ENCODE measurements around the gene GRAMD1A. TPM values are rescaled to one million over a fixed set of nuclear protein-coding genes. Genes with fewer than 3 reads are reported as not detected.
"Not testable (repeated sequence)": the region's sequence is repeated elsewhere in the genome, so short reads cannot be mapped to it uniquely, and the experiment has no call there.

Gene GRAMD1A
- total and polyA plus RNA-seq, 2 of the 8 experiments (the other 6 are each of a cell fraction or from before 2014, with no cell fraction given): 113 to 154 TPM

DNA sequence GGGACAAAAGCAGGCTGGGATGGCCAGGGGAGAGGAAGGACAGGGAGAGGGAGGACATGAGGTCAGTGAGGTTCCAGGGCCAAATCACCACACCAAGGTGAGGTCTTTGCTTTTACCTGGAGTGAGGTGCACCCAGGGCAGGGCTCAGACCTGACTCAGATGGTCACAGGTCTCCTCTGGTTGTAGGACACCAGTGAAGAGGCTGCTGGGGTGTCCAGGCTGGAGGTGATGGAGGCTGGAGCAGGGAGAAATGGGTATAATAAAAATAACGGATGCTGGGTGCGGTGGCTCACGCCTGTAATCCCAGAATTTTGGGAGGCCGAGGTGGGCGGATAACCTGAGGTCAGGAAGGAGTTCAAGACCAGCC lies 6.9 kb downstream of the GRAMD1A start (continued):
- TF ChIP-seq POU5F1 (IDR thresholded peaks at IDR 0.05; ENCODE audit: low read depth, low read length): no peak

DNA sequence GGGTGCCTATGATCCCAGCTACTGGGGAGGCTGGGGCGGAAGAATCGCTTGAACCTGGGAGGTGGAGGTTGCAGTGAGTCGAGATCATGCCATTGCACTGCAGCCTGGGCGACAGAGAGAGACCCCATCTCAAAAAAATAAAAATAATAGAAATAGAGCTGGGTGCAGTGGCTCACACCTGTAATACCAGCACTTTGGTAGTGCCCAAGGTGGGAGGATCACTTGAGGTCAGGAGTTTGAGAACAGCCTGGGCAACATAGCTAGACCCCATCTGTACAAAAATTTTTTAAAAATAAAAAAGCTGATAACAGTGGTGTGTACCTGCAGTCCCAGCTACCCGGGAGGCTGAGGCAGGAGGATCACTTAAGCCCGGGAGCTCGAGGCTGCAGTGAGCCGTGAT lies 7.3 kb downstream of the GRAMD1A start:
- CTCF ChIA-PET (ENCODE audit: partially characterized antibody): interaction anchor here (0.6 to 12.2 kb wide), 5 partner anchors 12 to 1880 kb away, joined by 3 to 174 read pairs (median 3); no protein-coding TSS in a partner anchor
- H3K14ac ChIP-seq (ENCODE audit: insufficient read length): not testable (repeated sequence)

More for the DNA sequence above, 7.3 kb downstream of the GRAMD1A start:
- H2BK12ac ChIP-seq (ENCODE audit: low read depth, low read length); H3K23me2 ChIP-seq (ENCODE audit: low read depth, low read length); H2AK5ac ChIP-seq (ENCODE audit: low read depth, low read length); H2AFZ ChIP-seq (ENCODE audit: low read length); H2BK120ac ChIP-seq (replicated peaks; ENCODE audit: low read depth, low read length); H3K4me3 ChIP-seq (ENCODE audit: extremely low read depth in 1 of 4, insufficient read depth in 2 of 4, low read depth in 3 of 4, low read length in 4 of 4); H3K18ac ChIP-seq (ENCODE audit: extremely low read depth, low read length); DNase-seq (ENCODE audit: low read depth in 1 of 2, low spot score in 2 of 2); H3K9me3 ChIP-seq (ENCODE audit: insufficient read depth in 2 of 2, low read depth in 1 of 2, low read length in 1 of 2); H3K4me2 ChIP-seq (ENCODE audit: insufficient read depth in 1 of 2, low read depth in 2 of 2, low read length in 2 of 2); H3K4ac ChIP-seq (replicated peaks; ENCODE audit: insufficient read length, low read depth, low read length); H4K8ac ChIP-seq (ENCODE audit: extremely low read depth, insufficient read depth, low read length); H3K56ac ChIP-seq (replicated peaks; ENCODE audit: insufficient read length, low read depth, low read length); H2BK15ac ChIP-seq (ENCODE audit: low read length); FAIRE-seq; H3K23ac ChIP-seq (ENCODE audit: insufficient read length); H3K9ac ChIP-seq (replicated peaks in 1 of 4; ENCODE audit: extremely low read depth in 1 of 4, low read depth in 3 of 4, low read length in 3 of 4); H4K5ac ChIP-seq (ENCODE audit: insufficient read length, low read depth, low read length); H3K27me3 ChIP-seq (replicated peaks in 1 of 4; ENCODE audit: control insufficient read depth in 3 of 4, extremely low read depth in 1 of 4, insufficient read depth in 3 of 4, low read length in 3 of 4); H3K27ac ChIP-seq (ENCODE audit: low read depth, low read length); H4K91ac ChIP-seq (replicated peaks; ENCODE audit: insufficient read length, low read length); H2BK20ac ChIP-seq (ENCODE audit: low read length); H2BK5ac ChIP-seq (ENCODE audit: low read depth, low read length): not testable (repeated sequence)
- Histone ChIP-seq H3K79me1 (ENCODE audit: low read depth, low read length) (peaks cover 15% of the 10 kb centered on the region), H3K36me3 (ENCODE audit: control insufficient read depth in 2 of 4, insufficient read depth in 4 of 4, low read length in 3 of 4) (peaks cover 27 to 52% (median 43%) of the 10 kb centered on the region in 4 experiments), H3K4me1 (replicated peaks in 1 of 4; ENCODE audit: control insufficient read depth in 3 of 4, insufficient read depth in 4 of 4, low read length in 3 of 4) (peaks cover 5 to 16% (median 8%) of the 10 kb centered on the region in 4 experiments), H3K79me2 (ENCODE audit: control insufficient read depth in 1 of 2, insufficient read depth in 2 of 2, low read length in 2 of 2) (peaks cover 19 to 51% of the 10 kb centered on the region in 2 experiments), H4K20me1 (replicated peaks in 1 of 2; ENCODE audit: control insufficient read depth in 1 of 2, insufficient read depth in 2 of 2, low read length in 2 of 2) (peaks cover 26 to 43% of the 10 kb centered on the region in 2 experiments)
- POLR2A ChIA-PET (ENCODE audit: partially characterized antibody): interaction anchor here (0.9 to 24.8 kb wide), 7 partner anchors 3 to 169 kb away, joined by 3 to 366 read pairs (median 5); partner anchors contain the start of genes GRAMD1A and SCN1B
- 96% methylated on average over 8 of the region's 8 CpGs; no CpG with 5 or more reads in 1 of the 2 experiments for WGBS, 2 experiments (ENCODE audit: extremely low coverage in 1 of 2, insufficient coverage in 1 of 2, insufficient read length in 1 of 2, insufficient replicate concordance in 2 of 2, low coverage in 1 of 2, low lambda C conversion rate in 2 of 2, missing lambda C conversion rate in 1 of 2)

Data from H1 (cell line).